NCI-H2196 (cell line): ENCODE results near the gene GSC2.

Experiments
- DNase-seq: peaks from one replicate; lab custom pipeline; 2025; ENCODE audit not compliant: unreplicated experiment; lab: John Stamatoyannopoulos, UW

Gene GSC2

DNA sequence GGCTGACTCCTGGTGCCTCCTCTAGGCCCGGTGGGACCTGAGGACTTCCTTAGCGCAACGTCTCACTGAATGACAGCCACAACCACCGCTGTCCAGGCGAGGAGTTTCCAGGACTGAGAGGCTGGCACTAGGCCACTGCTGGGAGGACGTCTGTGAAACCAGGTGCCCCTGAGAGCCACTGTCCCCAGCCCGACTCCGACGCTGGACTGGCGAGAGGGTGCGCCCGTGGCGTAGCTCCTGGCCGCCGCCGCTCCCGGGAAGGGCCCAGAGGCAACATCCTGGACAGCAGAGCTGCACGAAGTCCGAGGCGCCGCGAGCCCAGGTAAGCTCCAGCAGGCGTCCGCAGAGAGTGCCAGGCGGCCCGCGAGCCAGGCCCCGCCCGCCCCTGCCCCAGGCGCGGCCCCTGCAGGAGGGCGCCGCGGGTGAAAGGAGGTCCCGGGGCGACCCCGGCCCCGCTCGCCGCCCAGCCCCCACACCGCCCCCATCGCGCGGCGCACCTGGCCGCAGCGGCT lies 28.4 kb downstream of the GSC2 start:
- no peak for DNase-seq

DNA sequence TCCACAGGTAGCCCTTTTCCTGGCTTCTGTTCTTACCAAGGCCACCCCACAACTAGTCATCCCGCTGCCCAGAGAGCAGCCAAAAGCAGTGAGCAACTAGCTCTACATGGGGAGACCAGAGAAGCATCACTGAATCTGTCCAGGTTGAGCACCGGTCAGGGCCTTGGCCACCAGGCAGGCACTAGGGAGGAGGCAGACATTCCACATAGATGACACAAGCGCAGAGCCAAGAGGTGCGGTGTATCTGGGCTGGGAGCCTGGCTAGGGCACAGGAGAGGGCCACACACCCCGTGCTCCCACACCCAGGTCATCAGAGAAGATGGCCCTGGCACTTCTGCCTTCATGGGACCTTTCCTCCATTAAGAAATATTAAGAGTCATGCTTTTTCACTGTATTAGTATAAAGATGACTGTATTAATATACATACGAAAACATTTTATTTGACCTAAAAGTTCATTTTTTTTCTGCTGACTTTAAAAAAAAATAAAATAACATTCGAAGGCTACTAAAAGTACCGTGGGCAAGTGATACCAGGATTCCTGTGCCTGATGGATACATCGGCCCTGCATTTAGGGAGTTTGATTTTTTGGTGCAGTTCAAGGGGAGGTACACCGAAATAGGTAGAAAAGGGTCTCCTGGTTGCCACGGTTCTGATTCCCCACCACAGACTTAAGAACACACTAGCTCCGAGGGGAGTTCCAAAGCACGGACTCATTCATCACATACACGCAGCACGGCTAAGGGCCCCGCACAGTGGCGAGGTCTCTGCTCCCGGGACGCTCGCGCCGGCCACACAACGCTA lies 29.1 kb downstream of the GSC2 start:
- peak; percentile 10 for DNase-seq

DNA sequence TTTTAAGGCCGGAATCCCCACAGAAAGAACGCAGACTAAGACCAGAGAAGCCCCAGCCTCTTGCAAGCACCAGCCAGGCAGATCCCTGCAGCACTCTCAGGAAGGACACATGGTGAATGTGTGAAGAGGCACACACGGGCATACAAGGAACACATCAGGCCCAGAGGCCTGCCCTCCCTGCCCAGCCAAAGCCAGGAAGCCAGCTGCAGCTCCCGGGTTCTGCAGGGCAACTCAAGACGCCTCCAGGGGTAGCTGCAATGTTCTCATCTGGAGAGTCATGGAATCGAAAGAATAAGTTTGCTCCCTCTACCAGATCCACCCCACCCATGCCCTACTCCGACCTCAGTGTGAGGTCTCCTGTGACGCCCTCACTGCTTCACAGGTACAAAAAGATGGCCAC lies 30.1 kb downstream of the GSC2 start:
- DNase-seq = no peak

DNA sequence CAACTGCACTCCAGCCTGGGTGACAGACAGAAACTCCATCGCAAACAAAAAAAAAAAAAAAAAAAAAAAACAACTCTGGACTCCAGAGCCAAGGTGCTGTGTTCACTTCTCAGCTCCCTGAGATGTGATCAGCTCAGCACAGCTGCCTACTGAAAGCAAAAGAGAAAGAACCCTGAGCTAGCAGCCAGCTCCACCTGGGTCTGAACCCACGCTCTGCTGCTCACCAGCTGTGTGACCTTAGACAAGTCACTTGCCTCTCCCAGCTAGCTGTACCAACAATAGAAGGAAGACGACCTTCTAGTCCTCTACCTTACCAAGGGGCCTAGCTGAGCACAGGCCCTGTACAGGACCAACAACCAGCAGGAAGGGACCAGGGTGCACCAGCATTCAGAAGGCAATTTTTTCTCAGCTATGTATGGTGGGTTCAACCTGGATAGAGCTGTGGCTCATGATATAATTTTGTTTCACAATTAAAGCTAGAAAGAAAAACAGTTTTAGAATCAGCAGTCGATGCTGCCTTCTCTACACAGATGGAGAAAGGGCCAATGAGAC lies 31.7 kb downstream of the GSC2 start:
- no peak for DNase-seq

DNA sequence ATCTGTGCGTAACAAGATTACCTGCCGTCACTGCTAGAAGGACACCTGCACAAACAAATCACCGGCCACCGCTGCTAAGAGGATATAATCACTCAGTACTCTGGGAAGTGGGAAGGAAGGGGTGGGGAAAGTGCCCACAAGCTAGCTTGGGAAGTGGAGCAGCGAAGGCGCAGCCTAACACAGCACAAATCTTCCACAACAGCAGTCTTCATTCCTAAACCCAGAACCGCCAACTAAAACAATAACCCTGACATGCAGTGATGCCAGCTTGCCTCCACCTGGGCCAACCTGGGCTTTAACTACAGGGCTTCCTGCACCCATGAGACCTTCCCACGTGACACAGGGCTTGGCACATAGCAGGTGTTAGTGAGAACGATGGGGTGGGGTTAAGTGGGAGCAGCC lies 33.0 kb downstream of the GSC2 start:
- peak; percentile 75 for DNase-seq

DNA sequence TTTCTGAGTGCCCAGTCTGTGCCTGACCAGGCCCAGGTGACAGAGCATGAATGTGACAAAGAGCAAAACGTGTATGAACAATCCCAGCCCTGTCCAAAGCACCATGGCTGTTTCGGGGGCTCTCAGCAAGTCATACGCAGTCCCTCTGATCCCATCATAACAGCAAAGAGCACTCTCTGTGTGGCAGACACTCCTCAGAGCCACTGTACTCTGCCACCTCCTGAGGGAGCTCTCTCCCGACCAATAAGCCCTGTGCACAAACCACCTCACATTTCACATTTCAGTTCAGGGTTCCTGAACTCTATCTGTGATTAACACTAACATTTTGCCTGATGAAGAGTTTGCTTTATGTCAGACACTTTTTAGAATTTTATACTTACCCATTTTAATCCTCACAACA lies 34.5 kb downstream of the GSC2 start:
- DNase-seq = no peak

DNA sequence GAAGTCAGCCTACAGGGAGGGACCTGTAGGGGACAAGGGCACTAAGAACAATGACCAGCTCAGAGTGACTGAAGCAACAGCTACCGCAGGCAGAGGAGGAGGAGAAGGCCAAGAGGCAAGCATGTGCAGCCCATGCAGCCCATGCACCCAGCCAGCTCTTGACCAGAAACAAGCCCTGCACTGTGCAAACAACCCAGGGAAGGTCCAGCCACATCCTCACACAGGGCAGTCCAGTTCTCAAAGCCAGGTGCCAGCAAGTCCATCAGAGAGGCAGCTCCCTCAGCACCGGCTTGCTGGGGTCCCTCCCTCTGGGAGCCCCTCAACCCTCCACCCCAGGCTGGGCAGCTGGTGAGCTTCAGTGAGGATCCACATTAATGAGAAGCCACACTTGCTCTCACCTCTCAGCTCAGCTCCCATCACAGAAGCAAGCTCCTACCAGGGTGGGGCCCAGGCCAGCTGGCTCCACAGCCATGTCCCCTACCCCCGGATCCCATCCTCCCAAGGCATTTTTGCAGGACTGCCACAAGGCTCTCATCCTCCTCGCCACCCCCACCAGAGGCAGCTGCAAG lies 35.0 kb downstream of the GSC2 start:
- DNase-seq = no peak

DNA sequence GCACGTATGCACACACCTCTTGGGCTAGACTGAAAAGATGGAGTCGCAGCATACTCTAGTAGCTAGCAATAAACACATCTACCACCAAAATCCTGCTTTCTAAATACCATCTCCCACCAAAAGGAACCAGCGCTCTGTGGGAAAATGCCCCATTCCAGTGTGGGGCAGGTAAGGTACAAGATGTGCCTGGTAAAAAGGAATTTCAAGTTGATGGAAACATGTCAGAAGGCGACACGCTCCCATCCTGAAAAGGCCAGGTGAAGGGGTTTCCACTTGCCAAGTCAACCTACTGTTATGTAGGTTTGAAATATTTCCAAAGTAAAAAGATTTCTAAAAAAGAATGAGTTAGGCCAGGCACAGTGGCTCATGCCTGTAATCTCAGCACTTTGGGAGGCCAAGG lies 36.7 kb downstream of the GSC2 start:
- DNase-seq = no peak

DNA sequence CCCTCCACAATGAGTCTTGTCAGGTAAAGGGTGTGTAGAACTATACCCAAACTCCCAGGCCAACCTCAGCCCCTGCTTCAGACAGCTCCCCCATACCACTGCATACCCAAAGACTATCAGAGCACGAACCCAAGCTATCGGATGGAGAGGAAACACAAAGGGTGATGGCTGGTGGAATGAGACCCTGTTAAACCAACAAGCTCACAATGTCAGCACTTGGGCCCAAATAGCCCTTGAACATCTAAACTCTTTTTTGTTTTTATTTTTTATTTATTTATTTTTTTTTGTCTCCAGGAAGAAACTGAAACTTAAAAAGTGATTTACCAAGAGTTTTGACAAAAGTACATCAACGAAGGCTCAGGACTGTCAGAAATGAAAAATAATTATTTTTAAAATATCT lies 38.5 kb downstream of the GSC2 start:
- no peak for DNase-seq

DNA sequence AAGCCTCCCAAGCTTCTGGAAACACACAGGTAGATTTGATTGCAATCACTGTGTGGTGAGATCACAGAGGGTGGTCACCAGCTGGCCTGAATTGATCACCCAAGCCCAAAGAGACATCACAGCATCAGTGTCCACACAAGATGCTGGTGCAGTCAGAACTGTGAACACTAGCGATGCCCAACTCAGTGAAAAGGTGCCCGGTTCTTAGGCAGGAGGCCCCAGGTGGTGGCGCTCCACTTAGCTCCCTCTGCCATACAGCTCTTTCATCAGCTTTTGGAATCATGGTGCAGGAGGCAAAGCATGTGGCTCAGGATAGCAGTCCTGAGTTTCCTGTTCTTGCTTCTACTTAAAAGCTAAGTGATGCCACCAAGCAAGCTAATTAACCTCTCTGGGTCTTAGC lies 39.0 kb downstream of the GSC2 start:
- DNase-seq = no peak

DNA sequence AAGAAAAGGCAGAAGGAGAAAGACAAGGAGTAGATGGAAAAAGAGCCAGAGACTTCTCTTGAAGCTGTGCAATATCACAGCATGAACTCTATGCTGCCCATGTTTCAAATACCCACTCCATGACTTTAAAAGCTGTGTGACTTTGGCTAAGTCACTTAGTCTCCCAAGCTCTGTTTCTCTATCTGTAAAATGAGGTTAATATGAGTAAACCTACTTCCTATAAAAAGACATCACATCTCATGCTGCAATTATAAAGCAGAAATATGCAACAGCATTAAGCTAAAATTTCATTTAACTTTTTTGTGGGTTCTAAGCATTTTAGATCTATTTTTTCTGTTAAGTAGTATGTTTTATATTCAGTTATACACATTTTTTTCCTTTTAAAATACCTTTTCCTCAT lies 39.4 kb downstream of the GSC2 start:
- no peak for DNase-seq

DNA sequence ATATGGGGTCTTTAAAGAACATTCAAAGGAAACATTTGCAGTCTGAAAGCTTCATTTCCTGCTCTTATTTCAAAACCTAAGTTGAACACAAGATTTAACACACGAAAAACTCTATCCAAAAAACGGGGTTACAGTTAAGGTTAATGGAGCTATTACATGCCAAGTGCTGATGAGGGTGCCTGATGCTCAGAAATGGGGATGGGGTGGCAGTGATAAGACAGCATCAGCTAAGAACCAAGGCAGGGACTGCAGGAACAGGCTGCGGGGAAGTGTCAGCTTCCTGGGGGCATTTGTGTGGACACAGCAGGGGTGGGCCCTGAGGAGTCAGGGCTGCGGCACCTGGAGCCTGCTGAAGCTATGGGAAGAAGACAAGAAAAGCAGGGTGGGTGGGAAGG lies 40.0 kb downstream of the GSC2 start:
- DNase-seq = no peak

DNA sequence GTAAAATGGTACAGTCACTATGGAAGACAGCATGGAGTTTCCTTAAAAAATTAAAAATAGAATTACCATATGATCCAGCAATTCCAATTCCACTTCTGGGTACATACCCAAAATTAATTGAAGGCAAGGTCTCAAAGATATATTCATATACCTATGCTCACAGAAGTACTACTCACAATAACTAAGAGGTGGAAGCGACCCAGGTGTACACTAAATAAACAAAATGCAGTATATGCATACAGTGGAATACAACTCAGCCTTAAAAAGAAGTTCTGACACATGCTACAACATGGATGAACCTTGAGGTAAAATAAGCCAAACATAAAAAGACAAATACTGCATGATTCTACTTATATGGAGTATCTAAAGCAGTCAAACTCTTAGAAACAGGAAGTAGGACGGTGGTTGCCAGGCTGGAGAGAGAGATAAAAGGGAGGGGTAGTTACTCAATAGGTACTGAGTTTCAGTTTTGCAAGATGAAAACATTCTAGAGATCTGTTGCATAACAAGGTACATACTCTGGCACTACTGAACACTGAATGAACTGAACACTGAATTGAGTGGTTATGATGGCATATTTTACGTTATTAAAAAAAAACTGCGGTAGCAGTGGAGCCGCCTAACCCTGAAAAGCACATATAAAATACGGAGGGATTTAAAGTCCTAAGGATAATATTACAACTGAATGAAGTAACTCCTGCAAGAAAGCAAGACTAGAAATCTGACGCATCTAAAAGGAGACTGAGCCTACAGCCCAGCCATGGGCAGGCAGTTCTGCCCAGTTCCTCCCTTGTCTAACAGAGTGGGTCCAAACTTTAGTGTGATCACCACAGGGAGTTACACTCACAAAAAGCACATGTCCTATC lies 40.7 kb downstream of the GSC2 start:
- peak; percentile 50 for DNase-seq

DNA sequence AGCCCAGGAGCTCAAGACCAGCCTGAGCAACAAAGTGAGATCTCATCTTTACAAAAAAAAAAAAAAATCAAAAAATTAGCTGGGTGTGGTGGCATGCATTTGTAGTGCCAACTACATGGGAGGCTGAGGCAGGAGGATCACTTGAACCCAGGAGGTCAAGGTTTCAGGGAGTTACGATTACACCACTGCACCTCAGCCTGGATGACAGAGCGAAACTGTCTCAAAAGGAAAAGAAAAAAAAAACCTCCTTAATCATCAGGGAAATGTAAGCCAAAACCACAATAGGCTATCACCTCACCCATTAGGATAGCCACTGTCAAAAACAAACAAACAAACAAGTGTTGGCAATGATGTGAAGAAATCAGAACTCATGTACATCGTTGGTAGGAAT lies 41.3 kb downstream of the GSC2 start:
- no peak for DNase-seq

DNA sequence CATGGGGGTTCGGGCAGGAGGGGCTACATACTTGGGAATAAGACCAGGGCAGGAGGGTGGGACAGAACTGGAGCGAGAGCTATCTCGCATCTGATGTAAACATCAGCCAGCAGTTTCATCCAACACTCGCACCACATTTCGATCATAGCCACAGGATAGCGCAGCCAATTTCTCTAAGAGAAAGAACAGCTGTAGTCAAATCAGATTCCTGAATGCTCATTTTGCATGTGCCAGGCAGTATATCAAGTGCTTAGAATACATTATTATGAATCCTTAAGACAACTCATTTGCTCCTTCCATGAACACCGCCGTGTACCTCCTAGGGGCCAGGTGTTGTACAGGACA lies 42.4 kb downstream of the GSC2 start:
- DNase-seq = no peak

DNA sequence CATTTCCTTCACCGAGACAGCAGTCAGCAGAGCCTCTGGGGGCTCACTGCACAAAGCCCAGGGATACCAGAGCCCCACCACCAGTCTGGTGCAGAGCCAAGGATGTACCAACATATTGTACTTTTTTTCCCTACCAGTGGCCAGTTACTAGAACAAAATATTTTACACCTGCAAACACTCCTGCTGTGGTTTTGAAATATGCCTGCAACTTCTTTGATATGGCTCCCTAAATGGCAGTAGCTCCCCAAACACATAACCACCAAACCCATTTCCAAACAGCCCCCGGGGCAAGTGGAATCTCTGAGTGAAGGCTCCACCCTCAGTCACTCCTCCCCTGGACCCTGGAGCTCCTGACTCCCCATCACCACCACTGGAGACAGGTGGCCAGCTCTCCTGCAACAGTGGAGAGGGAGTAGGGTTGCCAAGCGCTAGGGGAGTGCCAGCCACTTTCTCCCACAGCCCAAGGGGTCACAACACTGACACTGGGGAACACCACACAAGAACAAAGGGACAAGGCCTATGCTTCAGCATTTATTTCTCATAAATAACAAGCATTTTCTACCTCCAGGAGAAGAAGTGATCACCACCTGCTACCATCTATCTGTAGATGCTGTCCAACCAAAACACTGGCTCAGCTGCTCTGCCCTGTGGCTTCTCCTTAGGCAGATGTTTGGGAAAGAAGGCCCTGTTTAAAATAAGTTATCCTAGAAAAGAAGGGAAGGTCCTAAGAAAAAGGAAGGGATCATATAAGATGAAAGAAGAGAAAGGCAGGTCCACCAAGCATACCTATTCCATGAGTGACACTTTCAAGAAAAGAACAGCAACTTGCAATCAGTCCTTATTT lies 43.0 kb downstream of the GSC2 start:
- DNase-seq = no peak

DNA sequence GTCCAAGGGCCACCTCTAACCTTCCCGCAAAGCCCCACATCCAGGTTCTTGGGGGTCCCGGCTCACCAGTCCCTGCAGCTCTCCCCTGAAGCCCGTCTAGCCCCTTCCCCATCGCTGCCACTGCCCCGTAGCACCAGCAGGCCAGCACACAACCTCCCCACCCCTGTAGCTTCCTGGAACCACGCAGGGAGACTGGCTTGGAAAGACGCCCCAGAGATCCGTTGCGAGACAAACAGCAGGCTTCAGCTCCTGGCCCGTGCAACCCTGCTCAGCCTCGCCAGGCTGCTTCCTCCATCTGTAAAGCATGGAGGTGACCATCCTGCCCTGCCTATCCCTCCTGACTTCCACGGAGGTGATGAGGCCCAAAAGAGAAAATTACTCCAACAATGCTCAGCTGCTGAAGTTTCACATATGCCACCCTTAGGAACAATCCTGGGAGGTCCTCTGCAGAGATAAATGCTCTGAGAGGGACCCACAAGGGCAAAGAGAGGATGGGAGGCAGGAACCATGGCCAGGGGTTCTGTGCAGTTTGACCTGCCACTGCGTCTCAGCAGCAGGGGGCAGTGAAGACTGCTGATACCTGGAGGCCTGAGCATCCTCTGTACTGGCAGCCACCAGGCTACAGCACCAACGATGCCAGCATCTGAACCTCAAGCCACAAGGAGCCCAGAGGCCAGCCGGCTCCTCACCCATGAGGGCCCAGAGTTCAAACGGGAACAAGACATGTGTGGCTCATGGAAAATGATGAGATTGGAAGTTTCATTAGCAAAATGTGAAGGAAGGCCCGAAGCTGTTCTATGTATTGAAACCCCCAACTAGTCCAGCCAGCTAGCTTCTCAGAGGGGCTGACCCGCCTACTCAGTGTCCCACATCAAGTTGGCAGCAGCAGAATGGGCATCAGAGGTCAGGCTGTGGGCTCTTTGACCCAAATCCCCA lies 44.0 kb downstream of the GSC2 start:
- peak; percentile 29 for DNase-seq

DNA sequence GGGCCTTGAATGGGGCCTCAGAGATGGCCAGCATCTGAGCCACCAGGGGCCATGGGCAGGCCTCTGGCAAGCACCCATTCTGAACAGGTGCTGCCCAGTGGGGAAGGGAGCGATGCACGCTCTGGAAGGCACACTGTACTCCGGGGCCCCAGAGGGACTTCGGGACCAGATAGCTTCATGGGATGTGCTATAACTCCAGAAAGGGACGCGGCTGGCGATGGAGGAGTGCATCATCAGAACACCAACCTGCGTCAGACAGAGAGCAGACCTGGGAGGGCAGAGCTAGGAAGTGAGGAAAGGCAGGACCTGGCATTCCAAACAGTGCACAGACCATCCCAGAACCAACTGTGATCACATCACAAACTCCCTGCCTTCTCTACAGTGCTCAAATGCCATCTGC lies 44.6 kb downstream of the GSC2 start:
- no peak for DNase-seq

DNA sequence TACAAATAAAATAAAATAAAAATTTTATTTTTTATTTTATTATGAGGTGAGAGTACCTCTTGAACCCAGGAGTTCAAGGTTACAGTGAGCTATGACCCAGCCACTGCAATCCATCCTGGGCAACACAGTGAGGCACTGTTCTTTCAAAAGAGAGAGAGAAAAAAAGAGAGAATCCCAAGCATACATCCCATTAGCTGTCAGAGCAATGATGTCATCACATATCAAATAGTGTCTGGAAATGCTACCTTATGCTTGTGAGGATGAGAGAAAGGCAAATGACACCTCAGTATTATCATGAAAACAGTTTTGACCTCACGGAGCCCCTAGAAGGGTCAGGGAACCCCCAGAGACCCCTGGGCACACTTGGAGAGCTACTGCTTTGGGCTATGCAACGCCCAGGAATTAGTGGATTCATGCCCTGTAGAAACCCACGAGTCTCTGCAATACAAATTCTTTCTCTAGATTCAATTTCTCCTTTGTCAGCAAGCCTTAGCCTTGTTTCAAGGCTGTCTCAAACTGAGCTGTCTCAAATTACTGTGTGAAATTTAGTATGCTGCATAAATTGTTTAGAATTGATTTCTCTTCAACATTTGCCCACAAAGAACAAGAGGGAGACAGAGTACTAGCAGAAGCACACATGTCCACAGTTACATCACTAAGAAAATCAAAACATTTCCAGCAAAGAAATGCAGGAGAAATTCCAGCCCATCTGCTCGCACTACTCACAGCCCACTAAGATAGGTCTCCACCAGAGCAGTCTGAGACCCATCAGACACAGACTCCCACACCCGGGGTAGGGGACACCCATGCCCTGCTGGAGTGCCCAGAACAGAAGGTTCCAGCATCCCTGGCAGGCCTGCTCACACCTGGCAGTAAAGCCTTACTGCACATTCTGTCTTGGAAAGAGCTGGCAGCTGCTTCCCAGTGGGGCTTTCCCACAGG lies 45.9 kb downstream of the GSC2 start:
- no peak for DNase-seq
